GM13976 (cell line): ENCODE measurements around the gene SMIM32.

Source experiments
- DNase-seq: peaks from one replicate; pipeline ENCODE4 v3.0.0; 2012; ENCODE audit warnings: low spot score
- in situ Hi-C: fragments of 300-500 bp; cut with MboI; formaldehyde crosslinking; loops from one replicate; pipeline ENCODE4 v1.12.0; 2022; ENCODE audit warnings: low sequenced_read_pairs, mixed read lengths, inconsistent platforms; ENCODE audit not compliant: unreplicated experiment
- TF ChIP-seq, protein P1 (sequence below): IDR thresholded peaks from 2 replicates; pipeline ENCODE4 v1.5.1; 2012; ENCODE audit warnings: borderline replicate concordance, mild to moderate bottlenecking; ENCODE audit not compliant: insufficient read depth; ENCODE audit errors: extremely low read depth, missing control alignments, control extremely low read depth

The SMIM32 gene

DNA sequence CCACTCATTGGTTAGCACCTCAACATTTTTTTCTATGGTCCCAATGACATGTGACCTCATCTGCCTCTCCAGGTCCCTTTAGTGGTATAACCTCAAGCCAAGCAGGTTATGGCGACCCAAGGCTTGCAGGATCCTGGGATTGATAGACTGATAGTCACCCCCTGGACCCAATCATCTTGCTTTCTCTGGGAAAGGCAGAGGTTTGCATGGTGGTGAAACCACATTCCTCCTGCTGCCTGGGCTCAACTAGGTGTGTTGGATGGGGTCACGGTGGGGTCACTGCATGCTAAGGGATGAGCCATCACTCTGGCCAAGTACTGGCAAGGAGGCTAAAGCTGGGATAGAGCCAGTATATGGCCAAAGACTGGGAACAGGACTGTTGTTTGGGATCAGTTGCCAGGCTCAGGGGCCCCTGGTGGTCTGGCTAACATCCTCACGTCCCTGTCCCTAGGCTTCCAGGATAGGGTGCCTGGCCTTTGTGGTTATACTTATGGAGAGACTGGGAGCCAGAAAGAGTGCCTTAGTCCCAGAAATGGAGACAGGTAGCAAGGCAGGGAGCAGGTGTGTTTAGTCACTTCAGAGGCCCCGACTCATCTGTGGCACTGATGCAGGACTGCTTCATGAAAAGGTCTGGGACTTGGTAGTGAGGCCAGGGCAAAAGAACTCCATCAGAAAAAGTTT lies 4.6 kb upstream of the SMIM32 start:
- TF ChIP-seq, protein P1, sequence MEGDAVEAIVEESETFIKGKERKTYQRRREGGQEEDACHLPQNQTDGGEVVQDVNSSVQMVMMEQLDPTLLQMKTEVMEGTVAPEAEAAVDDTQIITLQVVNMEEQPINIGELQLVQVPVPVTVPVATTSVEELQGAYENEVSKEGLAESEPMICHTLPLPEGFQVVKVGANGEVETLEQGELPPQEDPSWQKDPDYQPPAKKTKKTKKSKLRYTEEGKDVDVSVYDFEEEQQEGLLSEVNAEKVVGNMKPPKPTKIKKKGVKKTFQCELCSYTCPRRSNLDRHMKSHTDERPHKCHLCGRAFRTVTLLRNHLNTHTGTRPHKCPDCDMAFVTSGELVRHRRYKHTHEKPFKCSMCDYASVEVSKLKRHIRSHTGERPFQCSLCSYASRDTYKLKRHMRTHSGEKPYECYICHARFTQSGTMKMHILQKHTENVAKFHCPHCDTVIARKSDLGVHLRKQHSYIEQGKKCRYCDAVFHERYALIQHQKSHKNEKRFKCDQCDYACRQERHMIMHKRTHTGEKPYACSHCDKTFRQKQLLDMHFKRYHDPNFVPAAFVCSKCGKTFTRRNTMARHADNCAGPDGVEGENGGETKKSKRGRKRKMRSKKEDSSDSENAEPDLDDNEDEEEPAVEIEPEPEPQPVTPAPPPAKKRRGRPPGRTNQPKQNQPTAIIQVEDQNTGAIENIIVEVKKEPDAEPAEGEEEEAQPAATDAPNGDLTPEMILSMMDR: no peak
- in situ Hi-C loops: no loop called here
- no peak for DNase-seq

DNA sequence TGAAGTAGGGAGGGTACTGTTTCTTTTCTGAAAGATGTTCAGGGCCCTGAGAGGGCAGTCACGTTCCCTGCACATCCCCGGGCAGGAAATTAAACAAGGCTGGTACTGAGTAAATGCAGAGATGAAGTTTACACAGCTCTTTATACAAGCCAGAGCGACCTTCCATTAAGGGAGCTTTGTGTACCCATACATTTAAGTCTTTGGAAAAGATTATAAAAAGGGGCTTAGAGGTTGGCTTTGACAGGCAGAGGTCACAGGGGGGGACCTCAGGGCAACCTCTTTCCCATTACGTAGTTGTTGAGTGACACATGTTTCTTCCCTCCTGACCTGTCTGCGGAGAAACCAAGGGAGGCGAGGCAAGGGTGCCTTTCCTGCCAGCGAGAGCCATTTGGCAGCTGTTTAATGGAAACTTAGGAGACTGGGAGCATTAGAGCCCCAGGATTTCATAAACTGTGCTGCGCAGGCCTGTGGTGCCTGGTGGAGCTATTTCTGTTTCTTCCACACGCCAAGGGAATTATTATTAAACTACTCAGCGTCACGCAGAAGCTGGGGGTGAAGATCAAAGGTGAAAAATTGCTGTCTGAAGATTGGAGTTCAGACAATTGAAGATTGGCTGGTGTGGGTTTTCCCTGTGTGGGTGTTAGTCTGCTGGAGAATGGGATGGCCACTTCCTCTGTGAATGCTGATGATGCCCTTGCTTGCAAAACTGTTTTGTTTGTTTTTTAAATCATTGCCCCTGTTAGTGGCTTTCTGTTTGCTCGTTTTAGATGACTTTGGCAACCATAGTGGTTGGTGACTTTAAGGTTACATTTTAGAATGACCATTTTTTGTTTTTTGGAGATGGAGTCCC lies 3.2 kb upstream of the SMIM32 start:
- TF ChIP-seq, protein P1: no peak
- no peak for DNase-seq
- in situ Hi-C loops: no loop called here

DNA sequence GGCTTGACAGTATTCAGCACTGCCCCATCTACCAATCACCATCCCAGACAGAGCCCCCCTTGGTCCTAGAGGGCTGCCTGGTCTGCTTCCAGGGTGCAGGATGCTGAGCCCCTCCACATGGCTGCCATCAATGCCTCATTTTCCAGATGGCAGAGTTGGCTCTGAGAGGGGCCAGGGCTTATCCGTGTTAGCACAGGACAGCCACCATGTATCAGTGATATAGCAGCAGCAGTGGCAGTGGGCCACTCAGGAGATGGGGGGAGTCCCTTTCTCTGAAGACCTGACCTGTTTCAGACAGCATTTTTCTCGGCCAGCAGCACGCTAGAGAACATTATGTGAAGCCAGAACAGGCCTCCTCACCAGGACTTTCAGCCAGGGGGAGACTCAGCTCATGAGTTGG lies 1.6 kb upstream of the SMIM32 start:
- peak; percentile 7 for DNase-seq
- TF ChIP-seq, protein P1: no peak
- in situ Hi-C loops: no loop called here

DNA sequence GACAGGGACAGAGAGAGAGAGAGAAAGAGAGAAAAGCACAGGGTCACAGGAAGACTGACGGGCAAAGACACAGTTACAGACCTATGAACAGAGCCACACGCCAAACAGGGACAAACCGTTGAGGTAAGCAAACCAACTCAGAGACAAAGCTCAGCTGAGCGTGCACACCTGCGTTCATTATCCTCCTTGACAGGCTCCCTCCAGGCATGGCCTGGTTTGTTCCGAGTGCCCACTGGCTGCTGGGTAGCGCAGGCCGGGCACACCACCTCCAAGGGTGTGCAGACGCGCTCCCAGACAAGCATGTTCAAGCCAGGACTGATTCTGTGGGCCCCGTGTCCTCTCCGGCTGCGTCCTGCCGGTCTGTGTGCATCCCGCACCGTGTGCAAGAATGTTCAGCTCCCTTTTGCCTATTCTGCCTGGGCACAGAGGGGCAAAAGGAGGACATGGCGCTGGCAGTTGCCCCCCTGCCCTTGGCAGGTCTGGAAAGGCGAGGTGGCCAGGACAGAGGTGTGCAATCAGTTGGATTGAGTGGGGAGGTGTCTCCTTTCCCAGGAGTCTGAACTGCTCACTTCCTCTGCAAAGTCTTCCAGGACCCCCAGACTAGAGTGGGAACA lies 467 bp upstream of the SMIM32 start:
- DNase-seq: peak; percentile 20
- TF ChIP-seq, protein P1: no peak
- in situ Hi-C loops: no loop called here

DNA sequence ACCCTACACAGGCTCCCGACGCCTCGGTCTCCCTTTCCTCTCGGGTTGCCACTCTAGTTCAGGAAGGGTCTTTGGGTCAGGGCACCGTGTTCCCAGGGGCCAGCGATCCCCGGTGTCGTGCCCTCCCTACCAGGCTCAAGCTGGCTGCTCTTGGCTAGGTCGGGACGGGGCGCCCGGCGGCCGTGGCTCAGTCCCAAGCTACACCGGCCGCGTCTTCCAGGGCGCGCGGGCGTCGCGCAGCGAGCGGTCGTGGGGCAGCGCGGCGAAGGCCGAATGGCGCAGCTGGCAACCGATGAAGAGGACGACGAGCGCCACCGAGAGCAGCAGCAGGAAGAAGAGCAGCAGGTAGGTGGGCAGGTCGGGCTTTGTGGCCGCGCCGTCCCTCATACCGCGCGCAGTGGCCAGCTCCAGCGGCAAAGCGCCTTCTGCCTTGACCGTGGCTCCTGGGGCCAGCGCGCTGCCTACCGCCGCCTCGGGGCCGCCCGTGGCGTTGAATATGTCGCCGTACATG lies 892 bp downstream of the SMIM32 start:
- peak; percentile 34 for DNase-seq
- in situ Hi-C loops: no loop called here
- TF ChIP-seq, protein P1: no peak

DNA sequence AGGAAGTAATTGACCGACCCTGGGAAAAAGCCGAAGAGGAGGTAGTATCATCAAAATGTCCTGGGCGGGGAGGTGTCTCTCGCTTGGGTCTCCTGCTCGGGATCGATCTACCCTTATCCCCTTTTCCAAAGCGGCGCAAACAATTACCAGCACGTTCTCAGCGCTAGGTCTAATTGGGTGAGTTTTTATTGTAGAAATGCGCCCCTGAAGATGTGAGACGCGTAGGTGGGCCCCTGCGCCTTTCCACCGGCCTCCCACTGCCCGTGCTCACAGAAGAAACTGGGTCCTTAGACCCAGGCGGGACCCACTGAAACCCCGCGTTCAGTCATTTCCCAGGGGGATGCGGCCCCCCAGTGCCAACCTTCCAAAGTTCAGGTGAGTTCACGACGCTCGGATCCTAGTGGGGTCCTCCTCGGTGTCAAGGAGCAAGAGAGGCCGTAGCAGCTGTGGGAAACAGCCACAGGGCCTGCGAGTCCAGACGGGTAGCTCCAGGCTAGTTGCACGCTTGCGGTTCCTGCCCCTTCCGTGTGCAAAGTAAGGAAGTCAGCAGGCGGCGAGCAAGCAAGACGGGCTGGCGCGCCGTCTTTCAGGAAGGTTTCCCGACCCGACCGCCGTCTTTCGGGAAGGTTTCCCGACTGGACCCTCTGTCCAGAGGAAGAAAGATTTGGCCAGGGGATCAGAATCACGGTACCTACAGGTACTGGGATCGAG lies 1.5 kb downstream of the SMIM32 start:
- DNase-seq: no peak
- in situ Hi-C loops: no loop called here

More for the DNA sequence above, 1.5 kb downstream of the SMIM32 start:
- TF ChIP-seq, protein P1: no peak
